Thyroid gland (tissue), 4 donors: ENCODE data around the gene VAMP8. TPM values are rescaled to one million over a fixed set of nuclear protein-coding genes. Genes with fewer than 3 reads are reported as not detected.

Experiments used
- DNase-seq, 2 donors: peaks; one replicate each; pipeline ENCODE4 v3.0.0-alpha.2; 2019
- H3K27ac ChIP-seq, 3 donors: fragments of 200-600 bp; sonication (generic); 1 replicate in 2 of 3; 2 replicates in 1 of 3; pipeline ENCODE4 v1.5.1; 2016 to 2019; ENCODE audit warnings: mild to moderate bottlenecking in 1 of 3, moderate library complexity in 1 of 3
- H3K27me3 ChIP-seq: fragments of 200-600 bp; sonication (generic); one replicate; pipeline ENCODE4 v1.5.1; 2019
- H3K36me3 ChIP-seq, 2 donors: fragments of 200-600 bp; sonication (generic); one replicate each; pipeline ENCODE4 v1.5.1; 2016 to 2019
- H3K4me1 ChIP-seq, 2 donors: fragments of 200-600 bp; sonication (generic); one replicate each; pipeline ENCODE4 v1.5.1; 2017 to 2019
- H3K4me3 ChIP-seq, 3 donors: fragments of 200-600 bp; sonication (generic); replicated peaks in 1 of 3; 1 replicate in 2 of 3; 2 replicates in 1 of 3; pipeline ENCODE4 v1.5.1; 2016; ENCODE audit warnings: mild to moderate bottlenecking in 1 of 3
- H3K9me3 ChIP-seq: fragments of 200-600 bp; sonication (generic); one replicate; pipeline ENCODE4 v1.5.1; 2017
- POLR2A ChIP-seq, 2 donors: fragments of 450-650 bp; IDR thresholded peaks; one replicate each; pipeline ENCODE4 v1.6.1; 2017; ENCODE audit warnings: antibody characterized with exemption in 2 of 2, mild to moderate bottlenecking in 2 of 2, moderate library complexity in 1 of 2
- WGBS, 2 donors: methylation state at CpG; one replicate each; pipeline ENCODE4 v1.1.5; 2017; 5-methylcytosine and 5-hydroxymethylcytosine counted together
- intact Hi-C: fragments of 100-400 bp; cut with DNase I; formaldehyde crosslinking; loops from one replicate; pipeline ENCODE4 v1.15.1; 2023
- total RNA-seq, 4 donors: library from RNA; depleted of rRNA; stranded (reverse); fragments of >200 nt; gene quantifications; one replicate each; pipeline ENCODE4 v1.2.3, GENCODE V29; 2016
- TF ChIP-seq, protein P1 (sequence below), 6 experiments: fragments of 200-600 bp in 3 of 6; fragments of 450-650 bp in 3 of 6; sonication (generic) in 3 of 6; IDR thresholded peaks; one replicate each; pipeline ENCODE4 v1.5.1; 2016 to 2019; ENCODE audit warnings: antibody characterized with exemption in 6 of 6, mild to moderate bottlenecking in 2 of 6, inconsistent platforms in 1 of 6, moderate library complexity in 1 of 6

VAMP8 gene
- total RNA-seq, 4 donors from 2014 or later = 89.6 to 171 (median 121) TPM

DNA sequence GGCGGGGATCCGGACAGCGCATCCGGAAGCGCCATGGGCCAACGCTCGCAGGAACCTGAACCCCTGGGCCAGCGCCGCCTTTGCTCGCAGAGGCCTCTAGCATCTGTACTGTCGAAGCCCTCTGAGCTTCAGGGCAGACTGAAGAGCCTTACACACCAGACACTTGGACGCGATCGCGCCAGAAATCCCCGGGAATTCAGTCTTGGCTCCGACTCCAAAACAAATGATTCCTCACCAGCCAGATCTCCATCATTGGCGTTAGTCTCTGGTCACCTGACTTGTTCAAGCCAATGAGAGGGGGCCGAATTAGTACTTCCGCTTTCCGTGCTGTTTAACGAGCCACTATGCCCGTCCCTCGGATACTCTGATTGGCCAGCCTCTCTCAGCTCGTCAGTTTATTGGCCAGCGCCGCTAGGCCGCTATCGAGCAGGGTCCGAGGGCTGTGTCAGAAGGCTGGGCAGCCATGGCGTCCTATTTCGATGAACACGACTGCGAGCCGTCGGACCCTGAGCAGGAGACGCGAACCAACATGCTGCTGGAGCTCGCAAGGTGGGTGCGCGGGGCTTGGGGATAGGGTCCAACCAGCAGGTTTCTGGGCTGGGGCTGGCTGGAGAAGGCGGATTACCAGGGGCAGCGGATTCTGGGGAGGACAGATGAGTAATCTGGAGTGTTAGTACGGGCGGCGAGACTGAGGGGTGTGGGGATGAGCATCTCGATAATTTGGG is 18.1 kb downstream of the VAMP8 start, which contains the start of gene RNF181:
RNF181 (plus strand) TSS at position 445 of the 725 bp plus-strand sequence; CDS start at position 464, 19 bp downstream.
- peaks cover 6 to 12% of the 10 kb centered on the region in 2 donors for H3K36me3 ChIP-seq
- TF ChIP-seq, protein P1, sequence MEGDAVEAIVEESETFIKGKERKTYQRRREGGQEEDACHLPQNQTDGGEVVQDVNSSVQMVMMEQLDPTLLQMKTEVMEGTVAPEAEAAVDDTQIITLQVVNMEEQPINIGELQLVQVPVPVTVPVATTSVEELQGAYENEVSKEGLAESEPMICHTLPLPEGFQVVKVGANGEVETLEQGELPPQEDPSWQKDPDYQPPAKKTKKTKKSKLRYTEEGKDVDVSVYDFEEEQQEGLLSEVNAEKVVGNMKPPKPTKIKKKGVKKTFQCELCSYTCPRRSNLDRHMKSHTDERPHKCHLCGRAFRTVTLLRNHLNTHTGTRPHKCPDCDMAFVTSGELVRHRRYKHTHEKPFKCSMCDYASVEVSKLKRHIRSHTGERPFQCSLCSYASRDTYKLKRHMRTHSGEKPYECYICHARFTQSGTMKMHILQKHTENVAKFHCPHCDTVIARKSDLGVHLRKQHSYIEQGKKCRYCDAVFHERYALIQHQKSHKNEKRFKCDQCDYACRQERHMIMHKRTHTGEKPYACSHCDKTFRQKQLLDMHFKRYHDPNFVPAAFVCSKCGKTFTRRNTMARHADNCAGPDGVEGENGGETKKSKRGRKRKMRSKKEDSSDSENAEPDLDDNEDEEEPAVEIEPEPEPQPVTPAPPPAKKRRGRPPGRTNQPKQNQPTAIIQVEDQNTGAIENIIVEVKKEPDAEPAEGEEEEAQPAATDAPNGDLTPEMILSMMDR (IDR thresholded peaks at IDR 0.05) = no peak
- peak; percentile 23 to 86 for TF ChIP-seq POLR2A (IDR thresholded peaks at IDR 0.05)
- no peaks in the 10 kb centered on the region for H3K9me3 ChIP-seq
- peak within 1 kb of the TSS; percentile 84 to 95 (median 95) for H3K27ac ChIP-seq
- no peaks in the 10 kb centered on the region for H3K27me3 ChIP-seq
- intact Hi-C loops = no loop called here
- 0% methylated on average over 14 to 38 of the region's 47 CpGs for WGBS, 2 donors
- peaks cover 29 to 40% of the 10 kb centered on the region in 2 donors for H3K4me1 ChIP-seq
- DNase-seq = peak; percentile 96 to 97
- H3K4me3 ChIP-seq = peak within 1 kb of the TSS; percentile 61 to 72 (median 62)

DNA sequence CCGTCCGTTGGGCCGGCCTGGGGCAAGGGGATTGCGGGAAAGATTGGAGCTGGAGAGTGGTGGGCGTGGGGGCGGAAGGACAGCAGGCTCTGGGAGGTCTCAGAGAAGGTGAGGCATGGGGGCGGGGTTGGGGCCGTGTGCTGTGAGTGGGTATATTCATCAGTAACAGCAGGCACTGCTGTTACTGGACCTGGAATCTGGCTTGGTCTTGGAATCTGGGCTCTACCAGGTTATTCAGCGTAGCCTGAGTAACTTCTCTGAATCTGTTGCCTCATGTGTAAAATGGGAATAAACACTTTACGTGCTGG is 18.6 kb downstream of the VAMP8 start:
- intact Hi-C loops = no loop called here
- Histone ChIP-seq H3K9me3 (no peaks in the 10 kb centered on the region), H3K27me3 (no peaks in the 10 kb centered on the region), H3K27ac (peak overlapping the region; percentile 36 to 95 (median 95)), H3K4me1 (peaks cover 24 to 40% of the 10 kb centered on the region in 2 donors), H3K4me3 (peak overlapping the region; percentile 61 to 72 (median 62)), H3K36me3 (peaks cover 6 to 12% of the 10 kb centered on the region in 2 donors)
- DNase-seq = no peak
- TF ChIP-seq POLR2A (IDR thresholded peaks at IDR 0.05) = no peak
- TF ChIP-seq, protein P1 (IDR thresholded peaks at IDR 0.05) = no peak
- 1 to 3% methylated on average over 10 of the region's 10 CpGs for WGBS, 2 donors

DNA sequence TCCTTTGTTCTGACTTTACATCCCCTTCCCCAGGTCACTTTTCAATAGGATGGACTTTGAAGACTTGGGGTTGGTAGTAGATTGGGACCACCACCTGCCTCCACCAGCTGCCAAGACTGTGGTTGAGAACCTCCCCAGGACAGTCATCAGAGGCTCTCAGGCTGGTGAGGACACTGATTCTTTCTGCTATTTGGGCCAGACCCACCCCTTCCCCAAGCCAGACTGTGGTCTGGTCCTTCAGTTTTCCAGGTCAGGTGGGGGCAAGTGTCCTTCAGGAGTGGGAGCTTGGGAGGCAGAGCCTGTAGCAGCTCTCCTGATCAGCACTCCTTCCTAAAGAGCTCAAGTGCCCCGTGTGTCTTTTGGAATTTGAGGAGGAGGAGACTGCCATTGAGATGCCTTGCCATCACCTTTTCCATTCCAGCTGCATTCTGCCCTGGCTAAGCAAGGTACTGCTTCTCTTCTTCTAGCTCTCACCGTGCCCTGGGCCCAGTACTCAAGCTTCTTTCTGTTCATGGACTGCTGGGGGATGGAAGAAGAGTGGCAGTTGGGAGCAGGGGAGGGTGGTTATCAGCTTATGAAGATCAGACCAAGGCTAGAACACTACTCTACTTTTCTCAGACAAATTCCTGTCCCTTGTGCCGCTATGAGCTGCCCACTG is 19.2 kb downstream of the VAMP8 start:
- Histone ChIP-seq H3K4me1 (peaks cover 22 to 40% of the 10 kb centered on the region in 2 donors), H3K27ac (peak overlapping the region in 2 of 3 donors; percentile 95), H3K4me3 (peak overlapping the region in 2 of 3 donors; percentile 61 to 72), H3K9me3 (no peaks in the 10 kb centered on the region), H3K27me3 (no peaks in the 10 kb centered on the region), H3K36me3 (peaks cover 6 to 12% of the 10 kb centered on the region in 2 donors)
- DNase-seq = no peak
- whole genome bisulfite sequencing, 2 donors = 54 to 62% methylated on average over 2 to 3 of the region's 3 CpGs
- no peak for TF ChIP-seq POLR2A (IDR thresholded peaks at IDR 0.05)
- TF ChIP-seq, protein P1 (IDR thresholded peaks at IDR 0.05) = no peak
- intact Hi-C loops = no loop called here

DNA sequence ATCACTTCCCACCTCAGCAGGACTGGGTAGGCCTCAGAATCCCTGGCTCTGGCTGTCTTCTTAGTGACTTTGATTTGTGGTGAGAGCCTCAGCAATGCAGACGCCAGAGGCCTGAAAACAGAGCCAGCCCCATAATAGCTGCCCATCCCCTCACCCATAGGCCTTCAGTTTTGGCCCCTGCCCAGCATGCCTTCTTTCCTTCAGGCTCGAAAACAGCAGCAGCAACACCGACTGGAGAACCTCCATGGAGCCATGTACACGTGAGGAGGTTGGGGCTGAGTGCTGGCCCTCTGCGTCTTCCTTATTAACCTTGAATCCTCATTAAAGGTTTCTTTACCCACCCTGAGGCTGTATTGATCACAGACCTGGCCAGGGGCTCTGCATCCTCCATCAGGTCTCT is 19.9 kb downstream of the VAMP8 start:
- H3K27ac ChIP-seq = no peak overlapping the region
- peaks cover 6 to 12% of the 10 kb centered on the region in 2 donors for H3K36me3 ChIP-seq
- no peaks in the 10 kb centered on the region for H3K9me3 ChIP-seq
- DNase-seq = no peak
- intact Hi-C loops = no loop called here
- no peaks in the 10 kb centered on the region for H3K27me3 ChIP-seq
- H3K4me3 ChIP-seq = no peak overlapping the region
- WGBS, 2 donors = 83 to 91% methylated on average over 5 of the region's 5 CpGs
- H3K4me1 ChIP-seq = peaks cover 26 to 37% of the 10 kb centered on the region in 2 donors
- TF ChIP-seq, protein P1 (IDR thresholded peaks at IDR 0.05) = no peak
- no peak for TF ChIP-seq POLR2A (IDR thresholded peaks at IDR 0.05)
